ENCODE measurements around the gene CLDN19.

- TF ChIP-seq CTCF (IDR thresholded peaks at IDR 0.05) = no peak
- no peak for TF ChIP-seq BHLHE40 (IDR thresholded peaks at IDR 0.05; ENCODE audit: low read depth, low read length)
- no peak for TF ChIP-seq POLR2A (IDR thresholded peaks at IDR 0.05; ENCODE audit: low read length)
- no peak for TF ChIP-seq MAX (IDR thresholded peaks at IDR 0.05)
- no peak for TF ChIP-seq RAD21 (conservative IDR thresholded peaks at IDR 0.05 in 1 of 2, IDR thresholded peaks at IDR 0.05 in 1 of 2)
- no peak for TF ChIP-seq CHD2 (IDR thresholded peaks at IDR 0.05; ENCODE audit: low read length, partially characterized antibody)
- no peak for TF ChIP-seq SMC3 (IDR thresholded peaks at IDR 0.05)
- no peak for TF ChIP-seq EP300 (IDR thresholded peaks at IDR 0.05)
- no peak for TF ChIP-seq HMGXB4 (CRISPR knock-in tag; IDR thresholded peaks at IDR 0.05; ENCODE audit: borderline replicate concordance)
These were observed 36.5 kb upstream of the CLDN19 start for GRCh38 chr1:42776502-42776901.

Data from A549 (cell line).